B cell (primary cell): ENCODE measurements around the gene ACP6. TPM values are rescaled to one million over a fixed set of nuclear protein-coding genes. Genes with fewer than 3 reads are reported as not detected.

Experiments
- ATAC-seq: fragments of 200-7000 bp; cut with Tn5 transposase; one replicate; pipeline ENCODE4 v1.10.0; 2021; ENCODE audit warnings: low read depth, mild to moderate bottlenecking, moderate number of reproducible peaks, moderate library complexity
- CTCF ChIA-PET: fragments of 350-600 bp; sonication (Branson Sonifier 250); formaldehyde crosslinking; loops from one replicate; lab custom pipeline; 2021; ENCODE audit warnings: antibody characterized with exemption, inconsistent platforms; lab: Charles Lee
- POLR2A ChIA-PET: fragments of 350-600 bp; sonication (Branson Sonifier 250); formaldehyde crosslinking; loops from one replicate; lab custom pipeline; 2021; ENCODE audit warnings: antibody characterized with exemption; lab: Charles Lee
- DNase-seq: peaks from one replicate; pipeline ENCODE4 v3.0.0; 2013
- H2AFZ ChIP-seq: 2 replicates; pipeline ENCODE4 v1.6.1; 2012; ENCODE audit warnings: mild to moderate bottlenecking, low read depth, low read length; ENCODE audit not compliant: insufficient read depth, poor library complexity, severe bottlenecking
- H3K27ac ChIP-seq, 2 donors: 1 replicate in 1 of 2; 2 replicates in 1 of 2; pipeline ENCODE4 v1.5.1; 2012 to 2013; ENCODE audit warnings: low read length in 2 of 2, mild to moderate bottlenecking in 2 of 2, moderate library complexity in 1 of 2
- H3K27me3 ChIP-seq, 4 experiments: fragments of 200-600 bp in 1 of 4; sonication (generic) in 1 of 4; replicated peaks in 1 of 4; 1 replicate in 2 of 4; 2 replicates in 2 of 4; pipeline versions ENCODE4 v1.6.1 to v1.7.0; 2013 to 2016; ENCODE audit warnings: low read length in 3 of 4, mild to moderate bottlenecking in 2 of 4, mixed read lengths in 1 of 4, moderate library complexity in 1 of 4; ENCODE audit not compliant: insufficient read depth in 4 of 4, control insufficient read depth in 3 of 4; ENCODE audit errors: control extremely low read depth in 1 of 4
- H3K36me3 ChIP-seq, 2 experiments: replicated peaks in 1 of 2; 1 replicate in 1 of 2; 2 replicates in 1 of 2; pipeline versions ENCODE4 v1.6.1 to v1.7.1; 2013; ENCODE audit warnings: low read length in 1 of 2; ENCODE audit not compliant: insufficient read depth in 2 of 2, control insufficient read depth in 1 of 2; ENCODE audit errors: control extremely low read depth in 1 of 2, extremely low read depth in 1 of 2
- H3K4me1 ChIP-seq, 2 donors: fragments of 200-600 bp in 1 of 2; sonication (generic) in 1 of 2; 1 replicate in 1 of 2; 2 replicates in 1 of 2; pipeline versions ENCODE4 v1.5.1 to v1.6.1; 2013 to 2017; ENCODE audit warnings: low read length in 2 of 2; ENCODE audit not compliant: control insufficient read depth in 2 of 2, insufficient read depth in 2 of 2
- H3K4me2 ChIP-seq: replicated peaks from 2 replicates; pipeline ENCODE3; 2012; ENCODE audit warnings: mild to moderate bottlenecking, low read depth, low read length; ENCODE audit not compliant: poor library complexity, severe bottlenecking
- H3K4me3 ChIP-seq, 5 experiments: fragments of 200-600 bp in 1 of 5; sonication (generic) in 1 of 5; 1 replicate in 3 of 5; 2 replicates in 2 of 5; pipeline versions ENCODE4 v1.5.1 to v1.7.0; 2011 to 2016; ENCODE audit warnings: low read length in 4 of 5, mild to moderate bottlenecking in 4 of 5, low read depth in 2 of 5, control low read depth in 1 of 5, moderate library complexity in 1 of 5; ENCODE audit not compliant: insufficient read depth in 1 of 5; ENCODE audit errors: control extremely low read depth in 1 of 5, extremely low read depth in 1 of 5
- H3K79me2 ChIP-seq: fragments of 200-600 bp; sonication (generic); one replicate; pipeline ENCODE4 v1.6.0; 2016; ENCODE audit warnings: low read length; ENCODE audit not compliant: control insufficient read depth, insufficient read depth
- H3K9ac ChIP-seq: fragments of 200-600 bp; sonication (generic); 2 replicates; pipeline ENCODE4 v1.6.1; 2017; ENCODE audit warnings: mild to moderate bottlenecking, low read length, moderate library complexity
- H3K9me3 ChIP-seq, 3 donors: one replicate each; pipeline versions ENCODE4 v1.6.1 to v1.7.1; 2013; ENCODE audit warnings: low read length in 2 of 3; ENCODE audit not compliant: control insufficient read depth in 2 of 3, insufficient read depth in 1 of 3; ENCODE audit errors: control extremely low read depth in 1 of 3
- H4K20me1 ChIP-seq: 2 replicates; pipeline ENCODE4 v1.6.0; 2012; ENCODE audit warnings: mild to moderate bottlenecking, low read length; ENCODE audit not compliant: insufficient read depth, control insufficient read depth, poor library complexity, severe bottlenecking
- H3K27ac Mint-ChIP-seq: one replicate; pipeline ENCODE4 v1.8.0; 2021; ENCODE audit warnings: mixed read lengths
- H3K27me3 Mint-ChIP-seq: one replicate; pipeline ENCODE4 v1.8.0; 2021; ENCODE audit warnings: mixed read lengths
- H3K4me1 Mint-ChIP-seq: one replicate; pipeline ENCODE4 v1.8.0; 2021; ENCODE audit warnings: mixed read lengths
- H3K4me3 Mint-ChIP-seq: one replicate; pipeline ENCODE4 v1.8.0; 2021; ENCODE audit warnings: mixed read lengths
- H3K9me3 Mint-ChIP-seq: one replicate; pipeline ENCODE4 v1.8.0; 2022; ENCODE audit warnings: mixed read lengths; ENCODE audit not compliant: insufficient read depth
- EZH2 ChIP-seq: IDR thresholded peaks from 2 replicates; pipeline ENCODE4 v1.6.1; 2012; ENCODE audit warnings: borderline replicate concordance, low read depth, mild to moderate bottlenecking, moderate library complexity, low read length; ENCODE audit not compliant: insufficient read depth, poor library complexity, severe bottlenecking
- WGBS: methylation state at CpG from one replicate; pipeline ENCODE4 v1.1.5; 2013; ENCODE audit warnings: missing lambda C conversion rate; ENCODE audit not compliant: insufficient coverage; 5-methylcytosine and 5-hydroxymethylcytosine counted together
- intact Hi-C: fragments of 100-400 bp; cut with micrococcal nuclease; formaldehyde crosslinking; loops from one replicate; pipeline ENCODE4 v1.10.0; 2022
- polyA plus RNA-seq: library from polyadenylated mRNA; depleted of rRNA; stranded (reverse); fragments of >200 nt; gene quantifications from 2 replicates; pipeline ENCODE4 v1.2.3, GENCODE V29; 2012
- total RNA-seq, 2 donors: library from RNA; stranded (reverse); fragments of 120-200 nt in 1 of 2; gene quantifications; 1 replicate in 1 of 2; 2 replicates in 1 of 2; pipeline versions ENCODE4 v1.2.3 to v1.2.4, GENCODE V29; 2013 to 2022
- TF ChIP-seq, protein P1 (sequence below): fragments of 200-600 bp; IDR thresholded peaks from one replicate; pipeline ENCODE4 v1.8.0; 2022; ENCODE audit warnings: antibody characterized with exemption, mild to moderate bottlenecking

The ACP6 gene
- total and polyA plus RNA-seq, 2 donors (not counting 1 experiment from before 2014, with no cell fraction given), result 5.0 to 15.7 TPM

GRCh38 chr1:147643974-147644373, 26.4 kb downstream of the ACP6 start:
- Mint-ChIP-seq H3K4me1 (peaks cover 2% of the 10 kb centered on the region), H3K4me3 (no peak overlapping the region), H3K9me3 (no peaks in the 10 kb centered on the region), H3K27me3 (no peaks in the 10 kb centered on the region), H3K27ac (no peak overlapping the region)
- Histone ChIP-seq H3K4me1 (peaks cover 0 to 3% of the 10 kb centered on the region in 2 donors), H4K20me1 (no peaks in the 10 kb centered on the region), H3K9me3 (no peaks in the 10 kb centered on the region), H3K4me3 (no peak overlapping the region), H3K4me2 (no peak overlapping the region), H2AFZ (no peak overlapping the region), H3K9ac (no peak overlapping the region), H3K27ac (no peak overlapping the region), H3K36me3 (peaks cover 1 to 3% of the 10 kb centered on the region in 2 experiments), H3K27me3 (no peaks in the 10 kb centered on the region), H3K79me2 (no peaks in the 10 kb centered on the region)
- WGBS, result 100% methylated on average over 1 of the region's 3 CpGs
- no peak for DNase-seq
- ATAC-seq, result no peak
- ChIA-PET POLR2A (no interaction called here), CTCF (interaction anchor here (1.5 to 1.7 kb wide), 2 partner anchors 14 to 147 kb away, joined by 4 to 7 read pairs; no protein-coding TSS in a partner anchor)
- intact Hi-C loops, result no loop called here
- TF ChIP-seq, protein P1, sequence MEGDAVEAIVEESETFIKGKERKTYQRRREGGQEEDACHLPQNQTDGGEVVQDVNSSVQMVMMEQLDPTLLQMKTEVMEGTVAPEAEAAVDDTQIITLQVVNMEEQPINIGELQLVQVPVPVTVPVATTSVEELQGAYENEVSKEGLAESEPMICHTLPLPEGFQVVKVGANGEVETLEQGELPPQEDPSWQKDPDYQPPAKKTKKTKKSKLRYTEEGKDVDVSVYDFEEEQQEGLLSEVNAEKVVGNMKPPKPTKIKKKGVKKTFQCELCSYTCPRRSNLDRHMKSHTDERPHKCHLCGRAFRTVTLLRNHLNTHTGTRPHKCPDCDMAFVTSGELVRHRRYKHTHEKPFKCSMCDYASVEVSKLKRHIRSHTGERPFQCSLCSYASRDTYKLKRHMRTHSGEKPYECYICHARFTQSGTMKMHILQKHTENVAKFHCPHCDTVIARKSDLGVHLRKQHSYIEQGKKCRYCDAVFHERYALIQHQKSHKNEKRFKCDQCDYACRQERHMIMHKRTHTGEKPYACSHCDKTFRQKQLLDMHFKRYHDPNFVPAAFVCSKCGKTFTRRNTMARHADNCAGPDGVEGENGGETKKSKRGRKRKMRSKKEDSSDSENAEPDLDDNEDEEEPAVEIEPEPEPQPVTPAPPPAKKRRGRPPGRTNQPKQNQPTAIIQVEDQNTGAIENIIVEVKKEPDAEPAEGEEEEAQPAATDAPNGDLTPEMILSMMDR, result no peak
- no peak for TF ChIP-seq EZH2

- WGBS, result 93% methylated on average over 2 of the region's 17 CpGs
- Mint-ChIP-seq H3K27me3 (no peaks in the 10 kb centered on the region), H3K9me3 (no peaks in the 10 kb centered on the region), H3K4me3 (no peak overlapping the region), H3K4me1 (peaks cover 2% of the 10 kb centered on the region), H3K27ac (no peak overlapping the region)
- Histone ChIP-seq H4K20me1 (no peaks in the 10 kb centered on the region), H3K4me1 (peaks cover 0 to 3% of the 10 kb centered on the region in 2 donors), H3K36me3 (peaks cover 0 to 3% of the 10 kb centered on the region in 2 experiments), H3K27ac (no peak overlapping the region), H3K9me3 (no peaks in the 10 kb centered on the region), H3K27me3 (no peaks in the 10 kb centered on the region), H3K4me2 (no peak overlapping the region), H3K79me2 (no peaks in the 10 kb centered on the region), H3K4me3 (no peak overlapping the region), H3K9ac (no peak overlapping the region), H2AFZ (no peak overlapping the region)
- ATAC-seq, result peak; percentile 45
- intact Hi-C loops, result loop anchor here (1.0 to 2.0 kb wide), 3 partner anchors 147 to 369 kb away; no protein-coding TSS in a partner anchor
- TF ChIP-seq, protein P1, result peak; percentile 89
- TF ChIP-seq EZH2, result no peak
- POLR2A ChIA-PET, result no interaction called here
- DNase-seq, result peak; percentile 62
- CTCF ChIA-PET, result interaction anchor here (0.7 to 4.4 kb wide), 19 partner anchors 9 to 253 kb away, joined by 3 to 20 read pairs (median 5); partner anchors contain the start of gene ACP6
Observed at GRCh38 chr1:147641695-147642592, 28.4 kb downstream of the ACP6 start.
